DND-41 (cell line): ENCODE data around the gene SCLT1.

ENCODE experiments used
- ATAC-seq: fragments of 200-7000 bp; cut with Tn5 transposase; 3 replicates; pipeline ENCODE4 v1.9.1; 2021; ENCODE audit warnings: low read depth; ENCODE audit not compliant: insufficient read depth
- DNase-seq: peaks from one replicate; pipeline ENCODE4 v3.0.0-alpha.2; 2020
- H2AFZ ChIP-seq: 2 replicates; pipeline ENCODE4 v1.6.0; 2012; ENCODE audit warnings: low read depth, low read length
- H3K27ac ChIP-seq: 2 replicates; pipeline ENCODE4 v1.5.1; 2012; ENCODE audit warnings: low read length, inconsistent platforms
- H3K27me3 ChIP-seq: fragments of 200-600 bp; sonication (generic); 2 replicates; pipeline ENCODE4 v1.6.0; 2012; ENCODE audit warnings: low read length, mild to moderate bottlenecking, inconsistent platforms; ENCODE audit not compliant: insufficient read depth, poor library complexity
- H3K36me3 ChIP-seq: 2 replicates; pipeline ENCODE4 v1.5.1; 2012; ENCODE audit warnings: low read length, inconsistent platforms; ENCODE audit not compliant: insufficient read depth
- H3K4me1 ChIP-seq: 2 replicates; pipeline ENCODE4 v1.5.1; 2012; ENCODE audit warnings: mild to moderate bottlenecking, low read length; ENCODE audit not compliant: insufficient read depth
- H3K4me2 ChIP-seq: 2 replicates; pipeline ENCODE4 v1.6.0; 2012; ENCODE audit warnings: mild to moderate bottlenecking, moderate library complexity, low read length, inconsistent platforms; ENCODE audit not compliant: insufficient read depth
- H3K4me3 ChIP-seq, 2 experiments: fragments of 200-600 bp in 1 of 2; shearing (Covaris generic) in 1 of 2; 2 replicates each; pipeline ENCODE4 v1.5.1; 2012 to 2016; ENCODE audit warnings: inconsistent platforms in 2 of 2, low read length in 2 of 2, mild to moderate bottlenecking in 2 of 2, low read depth in 1 of 2, moderate library complexity in 1 of 2
- H3K79me2 ChIP-seq: 2 replicates; pipeline ENCODE4 v1.6.0; 2012; ENCODE audit warnings: low read length, inconsistent platforms; ENCODE audit not compliant: insufficient read depth
- H3K9ac ChIP-seq: 2 replicates; pipeline ENCODE4 v1.6.0; 2012; ENCODE audit warnings: low read depth, mild to moderate bottlenecking, inconsistent platforms, low read length, moderate library complexity
- H3K9me3 ChIP-seq: 2 replicates; pipeline ENCODE4 v1.5.1; 2012; ENCODE audit warnings: low read length, moderate library complexity, mild to moderate bottlenecking, inconsistent platforms; ENCODE audit not compliant: insufficient read depth, severe bottlenecking
- H4K20me1 ChIP-seq: 2 replicates; pipeline ENCODE4 v1.6.0; 2012; ENCODE audit warnings: low read length; ENCODE audit not compliant: insufficient read depth
- CTCF ChIP-seq: IDR thresholded peaks from 2 replicates; pipeline ENCODE4 v1.5.1; 2012; ENCODE audit warnings: borderline replicate concordance, low read length, moderate library complexity, mild to moderate bottlenecking; ENCODE audit not compliant: poor library complexity, severe bottlenecking; ENCODE audit errors: extremely low read depth
- EZH2 ChIP-seq: IDR thresholded peaks from 3 replicates; pipeline ENCODE4 v1.6.1; 2012; ENCODE audit warnings: borderline replicate concordance, low read depth, mild to moderate bottlenecking, moderate library complexity, low read length, inconsistent platforms; ENCODE audit not compliant: severe bottlenecking

Gene SCLT1

GRCh38 chr4:128855621-128856020 lies 237.7 kb downstream of the SCLT1 start:
- peaks cover 98% of the 10 kb centered on the region for H3K36me3 ChIP-seq
- no peak for ATAC-seq

GRCh38 chr4:128854433-128854832 lies 238.9 kb downstream of the SCLT1 start:
- DNase-seq = peak; percentile 49

More at GRCh38 chr4:128855621-128856020, 237.7 kb downstream of the SCLT1 start:
- H3K4me1 ChIP-seq = peaks cover 26% of the 10 kb centered on the region
- no peaks in the 10 kb centered on the region for H3K27me3 ChIP-seq
- no peak overlapping the region for H3K27ac ChIP-seq
- no peak for TF ChIP-seq CTCF
- no peak for TF ChIP-seq EZH2
- H3K4me2 ChIP-seq = no peak overlapping the region
- H3K79me2 ChIP-seq = peaks cover 33% of the 10 kb centered on the region
- DNase-seq = no peak
- no peak overlapping the region for H3K4me3 ChIP-seq
- H3K9me3 ChIP-seq = no peaks in the 10 kb centered on the region
- H4K20me1 ChIP-seq = peaks cover 31% of the 10 kb centered on the region
- H3K9ac ChIP-seq = no peak overlapping the region
- no peak overlapping the region for H2AFZ ChIP-seq

GRCh38 chr4:128853741-128854140 lies 239.6 kb downstream of the SCLT1 start:
- no peak overlapping the region for H3K4me2 ChIP-seq
- H3K9me3 ChIP-seq = no peaks in the 10 kb centered on the region
- H3K27me3 ChIP-seq = no peaks in the 10 kb centered on the region
- peak overlapping the region; percentile 53; the same call in 1 of the 2 replicates for H3K27ac ChIP-seq
- DNase-seq (no peak), ATAC-seq (no peak)
- H3K9ac ChIP-seq = no peak overlapping the region
- peaks cover 98% of the 10 kb centered on the region for H3K36me3 ChIP-seq
- H3K4me3 ChIP-seq = no peak overlapping the region
- peaks cover 23% of the 10 kb centered on the region for H4K20me1 ChIP-seq
- peaks cover 26% of the 10 kb centered on the region for H3K4me1 ChIP-seq
- TF ChIP-seq CTCF (no peak), EZH2 (no peak)
- no peak overlapping the region for H2AFZ ChIP-seq
- peaks cover 38% of the 10 kb centered on the region for H3K79me2 ChIP-seq

More at GRCh38 chr4:128854433-128854832, 238.9 kb downstream of the SCLT1 start:
- Histone ChIP-seq H3K4me2 (no peak overlapping the region), H3K4me3 (no peak overlapping the region), H3K27me3 (no peaks in the 10 kb centered on the region), H3K4me1 (peaks cover 26% of the 10 kb centered on the region), H3K79me2 (peaks cover 37% of the 10 kb centered on the region), H4K20me1 (peaks cover 28% of the 10 kb centered on the region), H3K36me3 (peaks cover 98% of the 10 kb centered on the region), H2AFZ (no peak overlapping the region), H3K27ac (peak overlapping the region; percentile 53), H3K9me3 (no peaks in the 10 kb centered on the region), H3K9ac (no peak overlapping the region)
- ATAC-seq = peak; percentile 98
- TF ChIP-seq EZH2 (no peak), CTCF (no peak)

GRCh38 chr4:128850252-128850651 lies 243.1 kb downstream of the SCLT1 start:
- no peak for DNase-seq
- Histone ChIP-seq H3K4me3 (no peak overlapping the region), H3K79me2 (peaks cover 50% of the 10 kb centered on the region), H3K4me1 (peaks cover 26% of the 10 kb centered on the region), H3K36me3 (peaks cover 98% of the 10 kb centered on the region), H3K9ac (no peak overlapping the region), H3K27ac (no peak overlapping the region), H3K9me3 (no peaks in the 10 kb centered on the region), H3K4me2 (no peak overlapping the region), H4K20me1 (peaks cover 32% of the 10 kb centered on the region), H3K27me3 (no peaks in the 10 kb centered on the region), H2AFZ (no peak overlapping the region)
- TF ChIP-seq EZH2 (no peak), CTCF (no peak)
- ATAC-seq = no peak
